Fibroblast of mammary gland (primary cell): ENCODE results near the gene ING5.
"Not testable (repeated sequence)": the region's sequence is repeated elsewhere in the genome, so short reads cannot be mapped to it uniquely, and the experiment has no call there.

Experiments used
- DNase-seq: peaks from one replicate; pipeline ENCODE4 v3.0.0-alpha.2; 2010; ENCODE audit warnings: low read depth
- H3K4me3 ChIP-seq: 2 replicates; pipeline ENCODE4 v1.5.1; 2011; ENCODE audit warnings: low read depth, mild to moderate bottlenecking, low read length, moderate library complexity; ENCODE audit not compliant: control insufficient read depth
- TF ChIP-seq, protein P1 (sequence below): conservative IDR thresholded peaks from 2 replicates; pipeline ENCODE4 v1.5.1; 2011; ENCODE audit warnings: low read depth, low read length, inconsistent platforms; ENCODE audit not compliant: control insufficient read depth, insufficient read depth

The ING5 gene

DNA sequence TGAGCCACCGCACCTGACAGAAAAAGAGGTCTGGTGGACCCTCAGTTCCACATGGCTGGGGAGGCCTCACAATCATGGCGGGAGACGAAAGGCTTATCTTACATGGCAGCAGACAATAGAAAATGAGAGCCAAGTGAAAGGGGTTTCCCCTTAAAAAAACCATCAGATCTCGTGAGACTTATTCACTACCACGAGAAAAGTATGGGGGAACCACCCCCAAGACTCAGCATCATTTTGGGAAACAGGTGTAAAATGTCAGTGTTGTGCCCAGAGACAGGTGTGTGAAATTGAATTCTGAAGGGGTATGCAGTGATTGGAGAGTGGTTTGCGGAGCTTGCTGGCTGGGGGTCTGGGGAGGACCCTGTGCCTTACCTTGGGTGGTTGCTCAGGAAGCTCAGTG lies 28.0 kb downstream of the ING5 start:
- H3K4me3 ChIP-seq = no peak overlapping the region
- TF ChIP-seq, protein P1, sequence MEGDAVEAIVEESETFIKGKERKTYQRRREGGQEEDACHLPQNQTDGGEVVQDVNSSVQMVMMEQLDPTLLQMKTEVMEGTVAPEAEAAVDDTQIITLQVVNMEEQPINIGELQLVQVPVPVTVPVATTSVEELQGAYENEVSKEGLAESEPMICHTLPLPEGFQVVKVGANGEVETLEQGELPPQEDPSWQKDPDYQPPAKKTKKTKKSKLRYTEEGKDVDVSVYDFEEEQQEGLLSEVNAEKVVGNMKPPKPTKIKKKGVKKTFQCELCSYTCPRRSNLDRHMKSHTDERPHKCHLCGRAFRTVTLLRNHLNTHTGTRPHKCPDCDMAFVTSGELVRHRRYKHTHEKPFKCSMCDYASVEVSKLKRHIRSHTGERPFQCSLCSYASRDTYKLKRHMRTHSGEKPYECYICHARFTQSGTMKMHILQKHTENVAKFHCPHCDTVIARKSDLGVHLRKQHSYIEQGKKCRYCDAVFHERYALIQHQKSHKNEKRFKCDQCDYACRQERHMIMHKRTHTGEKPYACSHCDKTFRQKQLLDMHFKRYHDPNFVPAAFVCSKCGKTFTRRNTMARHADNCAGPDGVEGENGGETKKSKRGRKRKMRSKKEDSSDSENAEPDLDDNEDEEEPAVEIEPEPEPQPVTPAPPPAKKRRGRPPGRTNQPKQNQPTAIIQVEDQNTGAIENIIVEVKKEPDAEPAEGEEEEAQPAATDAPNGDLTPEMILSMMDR = no peak
- DNase-seq = no peak

DNA sequence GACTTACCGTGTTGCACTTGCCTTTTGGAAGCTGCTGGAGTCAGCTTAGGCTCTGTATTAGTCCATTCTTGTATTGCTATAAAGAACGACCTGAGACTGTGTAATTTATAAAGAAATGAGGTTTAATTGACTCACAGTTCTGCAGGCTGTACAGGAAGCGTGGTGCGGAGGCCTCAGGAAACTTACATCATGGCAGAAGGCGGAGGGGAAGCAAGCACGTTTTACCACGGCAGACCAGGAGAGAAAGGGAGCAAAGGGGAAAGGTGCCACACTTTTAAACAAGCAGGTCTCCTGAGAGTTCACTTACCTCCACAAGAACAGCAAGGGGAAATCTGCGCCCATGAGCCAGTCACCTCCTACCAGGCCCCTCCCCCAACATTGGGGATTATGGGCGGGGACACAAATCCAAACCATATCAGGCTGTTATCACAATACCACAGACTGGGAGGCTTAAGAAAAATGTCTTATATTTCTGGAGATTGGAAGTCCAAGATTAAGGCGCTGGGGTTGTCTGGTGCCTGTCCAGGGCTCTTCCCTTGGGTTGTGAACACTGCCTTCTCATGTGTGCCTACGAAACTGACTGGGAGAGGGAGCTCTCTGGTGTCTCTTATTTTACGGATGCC lies 28.9 kb downstream of the ING5 start:
- H3K4me3 ChIP-seq = no peak overlapping the region
- no peak for DNase-seq
- TF ChIP-seq, protein P1 = no peak

DNA sequence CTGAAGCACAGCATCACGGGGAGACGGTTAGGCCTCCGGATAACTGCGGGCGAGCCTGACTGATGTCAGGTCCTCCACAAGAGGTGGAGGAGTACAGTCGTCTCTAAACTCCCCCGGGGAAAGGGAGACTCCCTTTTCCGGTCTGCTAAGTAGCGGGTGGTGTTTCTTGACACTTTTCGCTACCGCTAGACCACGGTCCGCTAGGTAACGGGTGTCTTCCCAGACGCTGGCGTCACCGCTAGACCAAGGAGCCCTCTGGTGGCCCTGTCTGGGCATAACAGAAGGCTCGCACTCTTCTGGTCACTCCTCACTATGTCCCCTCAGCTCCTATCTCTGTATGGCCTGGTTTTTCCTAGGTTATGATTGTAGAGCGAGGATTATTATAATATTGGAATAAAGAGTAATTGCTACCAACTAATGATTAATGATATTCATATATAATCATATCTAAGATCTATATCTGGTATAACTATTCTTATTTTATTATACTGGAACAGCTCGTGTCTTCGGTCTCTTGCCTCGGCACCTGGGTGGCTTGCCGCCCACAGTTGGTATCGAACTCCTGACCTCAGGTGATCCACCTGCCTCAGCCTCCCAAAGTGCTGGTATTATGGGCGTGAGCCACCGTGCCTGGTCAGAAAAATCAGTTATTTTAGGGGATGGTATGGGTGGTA lies 30.8 kb downstream of the ING5 start:
- peak; percentile 54 for DNase-seq
- TF ChIP-seq, protein P1 = peak; percentile 33
- H3K4me3 ChIP-seq = not testable (repeated sequence)

DNA sequence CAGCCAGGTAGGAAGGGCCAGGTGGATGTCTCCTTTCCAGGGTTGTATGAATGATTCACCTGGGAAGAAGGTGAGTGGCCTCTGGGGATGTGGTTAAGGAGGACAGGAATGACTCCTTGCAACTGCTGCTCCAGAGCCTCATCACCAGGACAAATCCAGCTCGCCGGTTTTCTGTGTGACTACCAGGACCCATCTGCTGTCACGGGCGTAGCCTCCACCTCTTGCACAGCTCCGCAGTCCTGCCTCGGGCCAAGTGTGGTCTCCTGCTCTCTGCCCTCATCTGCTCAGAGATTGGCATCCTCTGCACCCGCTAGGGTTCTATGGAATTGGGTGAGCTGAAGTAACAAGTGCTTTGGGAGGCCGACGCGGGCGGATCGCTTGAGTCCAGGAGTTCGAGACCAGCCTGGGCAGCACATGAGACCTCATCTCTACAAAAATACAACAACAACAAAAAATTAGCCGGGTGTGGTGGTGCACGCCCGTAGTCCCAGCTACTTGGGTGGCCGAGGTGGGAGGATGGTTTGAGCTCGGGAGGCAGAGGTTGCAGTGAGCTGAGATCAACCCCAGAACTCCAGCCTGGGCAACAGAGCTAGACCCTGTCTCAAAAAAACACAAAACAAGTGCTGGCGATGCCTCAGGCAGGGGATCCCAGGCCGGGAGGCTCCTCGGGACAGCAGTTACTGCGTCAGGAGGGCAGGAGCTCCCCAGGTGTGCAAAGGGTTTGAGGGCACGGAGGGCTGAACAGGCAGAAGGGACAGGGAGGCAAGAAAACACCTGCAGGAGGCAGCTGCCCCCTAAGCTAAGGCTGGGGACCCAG lies 31.8 kb downstream of the ING5 start:
- TF ChIP-seq, protein P1 = no peak
- H3K4me3 ChIP-seq = peak overlapping the region; percentile 35
- DNase-seq = no peak

DNA sequence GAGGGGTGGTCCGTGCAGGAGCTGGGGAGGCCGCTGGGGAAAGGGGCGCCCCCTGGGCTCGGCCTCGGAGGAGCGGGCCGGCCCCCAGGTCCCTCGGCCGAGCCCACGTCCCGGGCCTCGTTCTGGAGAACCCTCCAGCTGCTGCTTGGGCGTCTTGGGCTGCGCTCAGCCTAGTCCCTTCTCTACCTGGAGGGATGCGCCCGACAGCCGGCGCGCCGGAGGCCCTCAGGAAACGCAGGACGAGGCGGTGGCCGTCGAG lies 32.3 kb downstream of the ING5 start:
- DNase-seq = no peak
- TF ChIP-seq, protein P1 = no peak
- H3K4me3 ChIP-seq = peak overlapping the region; percentile 35

DNA sequence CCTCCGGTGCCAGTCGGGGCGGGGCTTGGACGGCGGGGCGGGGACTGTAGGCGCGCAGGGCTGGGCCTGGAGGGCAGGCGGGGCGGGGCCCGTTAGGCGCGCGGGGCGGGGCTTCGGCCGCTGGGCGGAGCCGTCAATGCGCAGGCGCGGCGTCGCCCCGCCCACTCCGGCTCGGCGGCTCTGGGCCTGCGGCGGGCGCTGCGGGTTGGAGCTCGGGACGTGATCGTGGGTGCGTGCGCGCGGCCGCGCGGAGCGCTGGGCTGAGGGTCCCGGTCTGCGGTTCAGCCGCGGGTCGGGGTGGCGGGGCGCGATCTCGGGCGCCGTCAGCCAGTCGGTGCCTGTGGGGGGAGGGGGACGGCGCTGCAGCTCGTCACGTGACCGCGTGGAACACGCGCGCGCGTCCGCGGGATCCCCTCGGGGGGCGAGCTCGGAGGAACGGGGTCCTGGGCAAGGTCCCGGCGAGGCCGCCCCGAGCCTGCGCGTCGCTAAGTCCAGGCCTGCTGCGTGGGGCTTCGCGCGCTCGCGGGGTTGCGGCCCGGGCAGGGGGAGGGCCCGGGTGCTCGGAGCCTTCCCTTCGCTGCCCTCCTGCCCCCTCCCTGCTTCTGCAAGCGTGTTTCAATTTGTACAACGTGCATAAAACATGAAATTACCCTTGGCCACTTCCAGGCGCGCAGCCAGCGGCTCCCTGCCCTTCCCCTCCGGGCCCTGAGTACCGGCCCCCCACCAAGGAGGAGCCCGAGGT lies 32.8 kb downstream of the ING5 start, which contains the start of gene D2HGDH:
Gene D2HGDH (plus strand): TSS at position 164 of the 742 bp plus-strand sequence. CDS start 595 bp downstream, outside the sequence.
- DNase-seq = peak; percentile 71
- TF ChIP-seq, protein P1 = no peak

More for the DNA sequence above, 32.8 kb downstream of the ING5 start, which contains the start of gene D2HGDH:
- peak within 1 kb of the TSS; percentile 67 for H3K4me3 ChIP-seq
